GM12878 (cell line): ENCODE measurements around the gene IFT27.

ENCODE experiments used
- ATF7 ChIP-seq: fragments of 450-650 bp; IDR thresholded peaks from 2 replicates; pipeline ENCODE4 v1.6.1; 2016; ENCODE audit warnings: low read depth, mild to moderate bottlenecking
- CTCF ChIP-seq, 3 experiments: IDR thresholded peaks in 2 of 3; conservative IDR thresholded peaks in 1 of 3; 2 replicates each; pipeline ENCODE4 v1.5.1; 2011; ENCODE audit warnings: low read depth in 3 of 3, low read length in 3 of 3, mild to moderate bottlenecking in 3 of 3, control low read depth in 2 of 3, moderate library complexity in 2 of 3, inconsistent platforms in 1 of 3, mixed read lengths in 1 of 3; ENCODE audit not compliant: control insufficient read depth in 2 of 3, insufficient read depth in 1 of 3; ENCODE audit errors: extremely low read depth in 1 of 3
- EP300 ChIP-seq, 2 experiments: fragments of 150-350 bp in 1 of 2; IDR thresholded peaks; 2 replicates each; pipeline ENCODE4 v1.6.1; 2011 to 2012; ENCODE audit warnings: low read depth in 2 of 2, low read length in 2 of 2, borderline replicate concordance in 1 of 2, improper control_type of control experiment in 1 of 2, inconsistent platforms in 1 of 2; ENCODE audit not compliant: control insufficient read depth in 1 of 2
- FOS ChIP-seq: IDR thresholded peaks from 3 replicates; pipeline ENCODE4 v1.6.1; 2011; ENCODE audit warnings: borderline replicate concordance; ENCODE audit not compliant: insufficient read length; ENCODE audit errors: extremely low read depth
- HDAC2 ChIP-seq: fragments of 200-600 bp; sonication (generic); IDR thresholded peaks from 2 replicates; pipeline ENCODE4 v1.6.1; 2017
- IRF4 ChIP-seq: IDR thresholded peaks from 2 replicates; pipeline ENCODE4 v1.6.1; 2011; ENCODE audit warnings: low read depth, low read length
- MAX ChIP-seq: IDR thresholded peaks from 2 replicates; pipeline ENCODE4 v1.6.1; 2012; ENCODE audit warnings: low read depth, low read length, improper control_type of control experiment
- POLR2A ChIP-seq: IDR thresholded peaks from 2 replicates; pipeline ENCODE4 v1.6.1; 2011; ENCODE audit warnings: low read depth, mild to moderate bottlenecking, low read length
- POLR2AphosphoS2 ChIP-seq: IDR thresholded peaks from 2 replicates; pipeline ENCODE4 v1.6.1; 2011; ENCODE audit warnings: low read depth, mild to moderate bottlenecking, low read length, improper control_type of control experiment, moderate library complexity
- TF ChIP-seq, protein P1 (sequence below): IDR thresholded peaks from 2 replicates; pipeline ENCODE4 v1.6.1; 2012; ENCODE audit warnings: mild to moderate bottlenecking, low read depth, low read length
- TF ChIP-seq, protein P2 (sequence below): fragments of 450-650 bp; formaldehyde crosslinking; IDR thresholded peaks from 2 replicates; pipeline ENCODE4 v1.4.0; 2020; ENCODE audit warnings: mild to moderate bottlenecking, moderate library complexity

- TF ChIP-seq CTCF (IDR thresholded peaks at IDR 0.05 in 2 of 3, conservative IDR thresholded peaks at IDR 0.05 in 1 of 3; ENCODE audit: control insufficient read depth in 2 of 3, extremely low read depth in 1 of 3, insufficient read depth in 1 of 3, low read depth in 3 of 3, low read length in 3 of 3) (no peak), MAX (no peak), FOS (no peak), POLR2A (no peak), EP300 (IDR thresholded peaks at IDR 0.05; ENCODE audit: borderline replicate concordance in 1 of 2, control insufficient read depth in 1 of 2, low read depth in 2 of 2, low read length in 2 of 2) (no peak), IRF4 (no peak), ATF7 (no peak), HDAC2 (no peak), POLR2AphosphoS2 (no peak)
- TF ChIP-seq, protein P1, sequence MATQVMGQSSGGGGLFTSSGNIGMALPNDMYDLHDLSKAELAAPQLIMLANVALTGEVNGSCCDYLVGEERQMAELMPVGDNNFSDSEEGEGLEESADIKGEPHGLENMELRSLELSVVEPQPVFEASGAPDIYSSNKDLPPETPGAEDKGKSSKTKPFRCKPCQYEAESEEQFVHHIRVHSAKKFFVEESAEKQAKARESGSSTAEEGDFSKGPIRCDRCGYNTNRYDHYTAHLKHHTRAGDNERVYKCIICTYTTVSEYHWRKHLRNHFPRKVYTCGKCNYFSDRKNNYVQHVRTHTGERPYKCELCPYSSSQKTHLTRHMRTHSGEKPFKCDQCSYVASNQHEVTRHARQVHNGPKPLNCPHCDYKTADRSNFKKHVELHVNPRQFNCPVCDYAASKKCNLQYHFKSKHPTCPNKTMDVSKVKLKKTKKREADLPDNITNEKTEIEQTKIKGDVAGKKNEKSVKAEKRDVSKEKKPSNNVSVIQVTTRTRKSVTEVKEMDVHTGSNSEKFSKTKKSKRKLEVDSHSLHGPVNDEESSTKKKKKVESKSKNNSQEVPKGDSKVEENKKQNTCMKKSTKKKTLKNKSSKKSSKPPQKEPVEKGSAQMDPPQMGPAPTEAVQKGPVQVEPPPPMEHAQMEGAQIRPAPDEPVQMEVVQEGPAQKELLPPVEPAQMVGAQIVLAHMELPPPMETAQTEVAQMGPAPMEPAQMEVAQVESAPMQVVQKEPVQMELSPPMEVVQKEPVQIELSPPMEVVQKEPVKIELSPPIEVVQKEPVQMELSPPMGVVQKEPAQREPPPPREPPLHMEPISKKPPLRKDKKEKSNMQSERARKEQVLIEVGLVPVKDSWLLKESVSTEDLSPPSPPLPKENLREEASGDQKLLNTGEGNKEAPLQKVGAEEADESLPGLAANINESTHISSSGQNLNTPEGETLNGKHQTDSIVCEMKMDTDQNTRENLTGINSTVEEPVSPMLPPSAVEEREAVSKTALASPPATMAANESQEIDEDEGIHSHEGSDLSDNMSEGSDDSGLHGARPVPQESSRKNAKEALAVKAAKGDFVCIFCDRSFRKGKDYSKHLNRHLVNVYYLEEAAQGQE = no peak
- TF ChIP-seq, protein P2, sequence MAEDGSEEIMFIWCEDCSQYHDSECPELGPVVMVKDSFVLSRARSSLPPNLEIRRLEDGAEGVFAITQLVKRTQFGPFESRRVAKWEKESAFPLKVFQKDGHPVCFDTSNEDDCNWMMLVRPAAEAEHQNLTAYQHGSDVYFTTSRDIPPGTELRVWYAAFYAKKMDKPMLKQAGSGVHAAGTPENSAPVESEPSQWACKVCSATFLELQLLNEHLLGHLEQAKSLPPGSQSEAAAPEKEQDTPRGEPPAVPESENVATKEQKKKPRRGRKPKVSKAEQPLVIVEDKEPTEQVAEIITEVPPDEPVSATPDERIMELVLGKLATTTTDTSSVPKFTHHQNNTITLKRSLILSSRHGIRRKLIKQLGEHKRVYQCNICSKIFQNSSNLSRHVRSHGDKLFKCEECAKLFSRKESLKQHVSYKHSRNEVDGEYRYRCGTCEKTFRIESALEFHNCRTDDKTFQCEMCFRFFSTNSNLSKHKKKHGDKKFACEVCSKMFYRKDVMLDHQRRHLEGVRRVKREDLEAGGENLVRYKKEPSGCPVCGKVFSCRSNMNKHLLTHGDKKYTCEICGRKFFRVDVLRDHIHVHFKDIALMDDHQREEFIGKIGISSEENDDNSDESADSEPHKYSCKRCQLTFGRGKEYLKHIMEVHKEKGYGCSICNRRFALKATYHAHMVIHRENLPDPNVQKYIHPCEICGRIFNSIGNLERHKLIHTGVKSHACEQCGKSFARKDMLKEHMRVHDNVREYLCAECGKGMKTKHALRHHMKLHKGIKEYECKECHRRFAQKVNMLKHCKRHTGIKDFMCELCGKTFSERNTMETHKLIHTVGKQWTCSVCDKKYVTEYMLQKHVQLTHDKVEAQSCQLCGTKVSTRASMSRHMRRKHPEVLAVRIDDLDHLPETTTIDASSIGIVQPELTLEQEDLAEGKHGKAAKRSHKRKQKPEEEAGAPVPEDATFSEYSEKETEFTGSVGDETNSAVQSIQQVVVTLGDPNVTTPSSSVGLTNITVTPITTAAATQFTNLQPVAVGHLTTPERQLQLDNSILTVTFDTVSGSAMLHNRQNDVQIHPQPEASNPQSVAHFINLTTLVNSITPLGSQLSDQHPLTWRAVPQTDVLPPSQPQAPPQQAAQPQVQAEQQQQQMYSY (CRISPR knock-in tag) = no peak
Measured at GRCh38 chr22:36817525-36817848, 41.6 kb upstream of the IFT27 start.
